GM19395 (cell line): ENCODE results near the gene FUT8.
"Not testable (repeated sequence)": the region's sequence is repeated elsewhere in the genome, so short reads cannot be mapped to it uniquely, and the experiment has no call there.

Source experiments
- ATAC-seq: cut with Tn5 transposase; IDR thresholded peaks from one replicate; pipeline ENCODE4 v1.9.1; 2021; ENCODE audit warnings: mild to moderate bottlenecking, moderate library complexity; ENCODE audit not compliant: unreplicated experiment

The FUT8 gene

GRCh38 chr14:65414961-65415589 lies 2.5 kb downstream of the FUT8 start:
- ATAC-seq: no peak

GRCh38 chr14:65415613-65416012 lies 3.1 kb downstream of the FUT8 start:
- ATAC-seq: no peak

DNA sequence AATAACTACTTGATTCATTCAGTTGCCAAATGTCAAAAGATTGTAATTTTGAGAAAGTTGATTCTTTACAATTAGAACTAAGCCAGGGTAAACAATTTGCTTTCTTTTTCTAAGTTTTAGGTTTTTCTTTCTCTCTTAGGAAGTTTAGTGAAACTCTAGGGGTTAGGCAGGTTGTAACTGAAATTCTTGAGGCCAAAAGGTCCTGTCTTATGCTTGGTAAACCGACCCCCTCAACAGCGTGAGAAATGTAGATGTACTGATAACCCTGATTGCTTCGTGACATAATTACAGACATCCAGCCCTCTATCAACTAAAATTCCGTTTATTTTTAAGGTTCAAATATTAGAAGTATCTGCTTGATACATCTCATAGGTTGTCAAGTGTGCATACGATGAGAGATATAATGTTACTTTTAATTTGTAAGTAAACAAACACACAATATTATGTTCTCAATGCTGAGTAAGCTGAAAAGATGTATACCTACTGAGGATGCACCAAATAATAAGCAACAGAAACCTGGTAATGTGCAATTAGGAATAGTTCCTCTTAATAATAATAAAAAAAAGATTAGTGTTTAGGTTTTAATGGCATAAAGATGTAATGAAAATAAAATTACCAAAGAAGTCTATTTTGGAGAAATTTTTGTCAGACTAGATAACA lies 7.2 kb downstream of the FUT8 start:
- ATAC-seq: no peak

DNA sequence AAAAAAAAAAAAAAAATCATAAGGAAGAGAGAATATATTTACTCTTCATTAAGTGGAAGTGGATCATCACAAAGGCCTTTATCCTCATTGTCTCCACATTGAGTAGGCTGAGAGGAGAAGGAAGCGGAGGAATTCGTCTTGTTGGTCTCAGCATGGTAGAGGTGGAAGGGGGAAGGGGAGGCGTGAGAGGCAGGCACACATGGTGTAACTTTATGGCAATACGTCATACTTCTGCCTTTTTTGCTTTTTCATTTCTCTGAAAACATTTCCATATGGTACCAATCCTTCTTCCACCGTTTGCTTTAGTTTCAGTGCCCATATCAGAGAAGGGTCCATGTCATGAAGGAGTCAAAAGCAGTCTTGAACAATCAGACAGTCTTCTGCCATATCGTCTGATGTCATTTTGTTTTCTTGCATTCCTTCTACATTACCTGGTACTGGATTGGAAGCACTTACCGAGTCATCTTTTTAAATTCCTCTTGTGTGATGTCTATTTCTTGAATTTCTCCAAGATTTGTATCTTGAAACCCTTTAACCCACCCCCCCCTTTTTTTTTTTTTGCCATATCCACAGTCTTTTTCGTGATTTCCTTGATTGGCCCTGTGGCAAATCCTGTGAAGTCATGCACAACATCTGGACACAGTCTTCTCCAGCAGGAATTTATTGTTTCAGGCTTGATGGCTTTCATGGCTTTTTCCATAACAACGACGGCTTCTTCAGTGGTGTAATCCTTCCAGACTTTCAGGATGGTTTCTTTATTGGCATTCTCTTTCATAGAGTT lies 8.9 kb downstream of the FUT8 start:
- no peak for ATAC-seq

DNA sequence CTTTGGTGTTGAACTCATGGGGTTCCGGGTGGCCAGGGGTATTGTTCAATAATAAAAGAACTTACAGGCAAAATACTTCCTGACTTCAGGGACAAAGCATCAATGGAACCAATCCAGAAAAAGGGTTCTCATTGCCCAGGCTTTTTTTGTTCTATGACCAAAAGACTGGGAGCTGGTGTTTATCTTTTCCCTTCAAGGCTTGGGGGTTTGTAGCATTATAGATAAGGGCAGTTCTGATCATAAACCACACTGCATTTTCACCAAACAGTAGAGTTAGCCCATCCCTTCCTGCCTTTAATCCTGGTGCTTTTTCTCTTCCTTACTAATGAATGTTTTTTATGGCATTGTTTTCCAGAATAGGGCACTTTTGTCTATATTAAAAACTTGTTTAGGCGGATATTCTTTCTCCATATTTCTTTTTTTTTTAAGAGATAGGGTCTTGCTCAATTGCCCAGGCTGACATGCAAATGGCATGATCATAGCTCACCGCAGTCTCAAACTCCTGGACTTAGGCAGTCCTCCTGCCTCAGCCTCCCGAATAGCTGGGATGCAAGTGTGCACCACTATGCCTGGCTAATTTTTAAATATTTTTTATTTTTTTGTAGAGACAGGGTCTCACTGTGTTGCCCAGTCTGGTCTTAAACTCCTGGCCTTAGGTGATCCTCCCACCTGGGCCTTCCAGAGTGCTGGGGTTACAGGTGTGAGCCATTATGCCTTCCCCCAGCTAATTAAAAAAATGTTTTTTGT lies 9.7 kb downstream of the FUT8 start:
- ATAC-seq: no peak

- no peak for ATAC-seq
Measured at GRCh38 chr14:65423982-65424381, 11.5 kb downstream of the FUT8 start.

- no peak for ATAC-seq
Measured at GRCh38 chr14:65424531-65424930, 12.0 kb downstream of the FUT8 start.

GRCh38 chr14:65425885-65426284 lies 13.4 kb downstream of the FUT8 start:
- ATAC-seq: no peak

- not testable (repeated sequence) for ATAC-seq
Measured at GRCh38 chr14:65426902-65427301, 14.4 kb downstream of the FUT8 start.

DNA sequence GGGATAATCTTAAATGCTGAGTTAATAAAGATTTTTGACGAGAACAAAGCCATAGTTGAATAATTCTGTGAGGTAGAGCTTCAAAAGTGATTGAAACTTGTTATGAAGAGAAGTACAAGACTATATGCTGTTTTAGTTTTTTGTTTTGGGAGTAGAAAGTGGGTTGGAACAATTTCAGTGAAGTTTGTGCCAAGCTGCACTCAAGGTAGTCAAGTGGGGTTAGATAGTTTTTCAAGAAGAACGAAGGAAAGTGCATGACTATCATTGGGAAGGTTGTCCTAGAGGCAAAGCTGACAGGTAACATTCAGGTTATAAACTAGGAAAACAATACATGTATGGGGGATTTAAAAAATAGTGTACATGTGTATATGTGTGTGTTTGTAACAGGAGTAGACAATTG lies 16.2 kb downstream of the FUT8 start:
- ATAC-seq: no peak

DNA sequence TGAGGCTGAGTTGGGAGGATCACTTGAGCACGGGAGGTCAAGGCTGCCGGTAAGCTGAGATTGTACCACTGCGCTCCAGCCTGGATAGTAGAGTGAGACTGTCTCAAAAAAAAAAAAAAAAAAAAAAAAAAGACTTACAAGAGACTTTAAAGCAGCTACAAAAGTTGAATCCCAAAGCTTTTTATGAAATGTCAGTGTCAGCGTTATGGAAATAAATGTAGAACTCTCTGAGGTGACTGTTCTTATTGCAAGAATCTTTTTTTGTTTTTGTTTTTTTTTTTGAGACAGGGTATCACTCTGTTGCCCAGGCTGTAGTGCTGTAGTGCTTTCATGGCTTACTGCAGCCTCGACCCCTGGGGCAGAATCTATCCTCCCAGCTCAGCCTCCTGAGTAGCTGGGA lies 17.2 kb downstream of the FUT8 start:
- ATAC-seq: no peak

DNA sequence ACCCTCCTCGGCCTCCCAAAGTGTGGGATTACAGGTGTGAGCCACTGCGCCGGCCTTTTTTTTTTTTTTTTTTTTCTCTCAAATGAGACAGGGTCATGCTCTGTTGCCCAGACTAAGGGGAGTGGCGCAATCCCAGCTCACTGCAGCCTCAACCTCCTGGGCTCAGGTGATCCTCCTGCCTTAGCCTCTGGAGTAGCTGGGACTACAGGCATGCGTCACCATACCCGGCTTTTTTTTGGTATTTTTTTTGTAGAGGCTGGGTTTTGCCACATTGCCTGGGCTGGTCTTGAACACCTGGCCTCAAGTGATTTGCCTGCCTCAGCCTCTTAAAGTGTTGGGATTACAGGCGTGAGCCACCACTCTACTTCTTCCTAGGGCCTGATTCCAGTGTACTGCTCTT lies 18.7 kb downstream of the FUT8 start:
- ATAC-seq: no peak

- ATAC-seq: no peak
Measured at GRCh38 chr14:65431951-65432350, 19.4 kb downstream of the FUT8 start.

- ATAC-seq: no peak
Measured at GRCh38 chr14:65432361-65432948, 19.9 kb downstream of the FUT8 start.

- ATAC-seq: no peak
Measured at GRCh38 chr14:65433157-65433556, 20.6 kb downstream of the FUT8 start.

- ATAC-seq: no peak
Measured at GRCh38 chr14:65433646-65434045, 21.1 kb downstream of the FUT8 start.

- ATAC-seq: no peak
Measured at GRCh38 chr14:65434216-65434850, 21.8 kb downstream of the FUT8 start.

DNA sequence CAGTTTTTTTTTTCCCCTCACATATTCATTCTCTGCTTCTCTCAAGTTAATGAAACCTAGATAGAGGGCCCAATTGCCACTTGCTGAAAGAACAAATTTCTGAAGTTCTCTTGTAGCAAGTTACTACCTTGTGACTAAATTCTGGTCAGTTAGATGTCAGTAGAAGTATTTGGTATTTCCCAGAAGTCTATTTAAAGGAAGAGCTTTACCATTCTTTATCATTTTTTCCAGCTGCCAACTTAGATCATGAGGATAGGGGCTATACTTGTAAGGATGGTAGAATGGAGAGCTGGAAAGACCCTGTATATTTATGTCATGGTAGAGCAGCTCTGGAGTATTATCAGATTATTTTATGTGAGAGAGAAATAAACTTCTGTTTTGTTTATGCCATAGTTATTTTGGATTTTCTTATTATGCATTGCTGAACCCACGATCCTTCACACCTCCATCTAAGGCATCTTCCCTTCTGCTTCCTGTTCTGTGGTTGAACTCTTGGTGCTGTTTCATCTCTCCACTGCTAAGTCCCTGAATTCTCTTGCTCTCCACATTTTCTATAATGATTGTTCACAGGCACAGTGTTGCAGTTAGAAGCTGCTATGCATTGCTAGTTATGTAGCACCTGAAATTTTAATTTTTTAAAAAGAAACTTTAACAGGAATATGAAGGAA lies 25.9 kb downstream of the FUT8 start:
- ATAC-seq: no peak

DNA sequence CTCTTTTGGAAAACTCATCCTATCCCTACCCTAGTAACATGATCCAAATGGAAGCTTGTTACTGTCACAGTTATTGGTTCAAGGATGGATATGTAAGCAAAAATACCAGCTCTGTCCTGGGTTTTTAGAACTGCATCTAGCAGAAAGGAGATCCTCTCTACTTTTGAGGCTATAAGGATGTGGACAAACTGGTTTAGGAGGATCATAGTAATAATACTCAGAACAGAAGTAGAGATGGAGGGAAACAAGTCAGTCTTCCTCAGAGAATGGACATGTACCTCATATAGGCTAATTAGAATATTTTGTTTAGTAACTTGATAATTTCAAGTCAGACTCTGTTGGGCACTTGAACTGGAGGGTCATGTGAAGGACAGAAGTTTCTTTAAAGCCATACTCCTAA lies 26.6 kb downstream of the FUT8 start:
- ATAC-seq: no peak

GRCh38 chr14:65440230-65440629 lies 27.7 kb downstream of the FUT8 start:
- no peak for ATAC-seq
